Erythroblast (primary cell): Measurements from ENCODE around the gene AKAP8L.

ENCODE experiments used
- DNase-seq, 2 experiments: peaks; one replicate each; lab custom pipeline; 2025; lab: John Stamatoyannopoulos, UW
- GATA1 ChIP-seq: IDR thresholded peaks from 2 replicates; pipeline ENCODE4 v1.6.1; 2011; ENCODE audit warnings: low read depth, mild to moderate bottlenecking, control low read depth, low read length, moderate library complexity
- POLR2A ChIP-seq: IDR thresholded peaks from 2 replicates; pipeline ENCODE4 v1.6.1; 2011; ENCODE audit warnings: mild to moderate bottlenecking, low read length

AKAP8L gene

GRCh38 chr19:15453906-15454860, 35.4 kb upstream of the AKAP8L start:
- DNase-seq, result no peak
- TF ChIP-seq GATA1 (no peak), POLR2A (no peak)

GRCh38 chr19:15453091-15453578, 34.3 kb upstream of the AKAP8L start:
- no peak for DNase-seq
- TF ChIP-seq POLR2A, result no peak
- TF ChIP-seq GATA1, result no peak

- no peak for TF ChIP-seq GATA1
- peak; percentile 78 to 80 for DNase-seq
Measured at GRCh38 chr19:15452111-15453047, 33.6 kb upstream of the AKAP8L start.

DNA sequence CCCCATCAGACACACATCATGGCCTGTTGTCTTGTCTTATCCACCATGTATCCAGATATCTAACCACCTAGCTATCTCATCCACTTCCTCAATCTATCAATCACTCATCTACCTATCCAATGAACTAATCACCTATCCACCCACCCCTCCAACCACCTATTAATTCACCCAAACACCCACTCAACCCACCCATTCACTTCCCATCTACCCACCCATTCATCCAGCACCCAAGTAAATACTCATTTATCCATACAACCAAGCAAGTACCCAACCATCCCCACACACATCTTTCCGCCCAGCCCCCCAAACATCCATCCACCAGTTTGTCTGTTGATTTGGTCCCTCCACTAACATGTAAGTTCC, 31.7 kb upstream of the AKAP8L start:
- peak in 1 of 2 experiments; percentile 35 for DNase-seq
- TF ChIP-seq GATA1, result no peak

DNA sequence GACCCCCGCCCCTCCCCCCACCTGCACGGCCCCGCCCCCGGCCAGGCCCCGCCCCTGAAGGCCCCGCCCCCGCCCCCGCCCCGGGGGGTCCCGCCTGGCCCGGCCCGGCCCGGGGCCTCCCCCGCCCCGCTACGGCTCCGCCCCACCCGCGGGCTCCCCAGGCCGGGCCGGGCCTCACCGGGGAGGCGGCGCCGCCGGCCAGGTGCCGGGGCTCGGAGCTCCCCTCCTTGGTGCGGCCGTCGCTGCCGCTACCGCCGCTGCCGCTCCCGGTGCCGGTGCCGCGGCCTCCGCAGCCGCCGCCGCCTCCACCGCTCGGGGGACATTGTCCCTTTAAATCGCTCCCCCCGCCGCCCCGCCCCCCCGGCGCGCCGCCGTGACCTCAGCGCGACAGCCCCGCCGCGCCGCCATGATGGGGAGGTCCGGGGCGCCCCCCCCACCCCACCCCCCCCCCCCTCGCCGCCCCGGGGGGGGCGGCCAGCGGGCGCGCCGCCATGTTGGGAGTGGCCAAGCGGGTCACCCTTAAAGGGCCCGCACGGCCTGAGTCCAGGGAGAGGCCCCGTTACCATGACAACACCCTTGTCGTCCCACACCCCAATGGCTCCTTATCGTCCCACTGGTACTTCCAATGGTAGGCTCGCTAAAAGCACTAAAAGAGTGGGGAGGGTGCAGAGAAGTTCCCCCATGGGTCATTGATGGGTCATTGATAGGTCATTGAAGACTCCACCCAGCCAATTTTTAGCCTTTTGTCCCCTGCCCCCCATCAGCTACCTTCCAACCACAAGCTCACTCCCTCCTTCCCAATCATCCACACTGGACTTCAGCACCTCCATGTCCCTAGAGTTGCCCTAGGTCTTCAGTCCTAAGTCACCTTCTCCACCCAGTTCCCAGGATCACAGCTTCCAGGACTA, 31.1 kb upstream of the AKAP8L start, which contains the start of gene WIZ:
TSS of gene WIZ (minus strand) at position 337 of the 908 bp plus-strand sequence. CDS start 1,649 bp downstream, outside the sequence.
- DNase-seq, result peak; percentile 87 to 88
- TF ChIP-seq GATA1, result no peak
- TF ChIP-seq POLR2A, result no peak

DNA sequence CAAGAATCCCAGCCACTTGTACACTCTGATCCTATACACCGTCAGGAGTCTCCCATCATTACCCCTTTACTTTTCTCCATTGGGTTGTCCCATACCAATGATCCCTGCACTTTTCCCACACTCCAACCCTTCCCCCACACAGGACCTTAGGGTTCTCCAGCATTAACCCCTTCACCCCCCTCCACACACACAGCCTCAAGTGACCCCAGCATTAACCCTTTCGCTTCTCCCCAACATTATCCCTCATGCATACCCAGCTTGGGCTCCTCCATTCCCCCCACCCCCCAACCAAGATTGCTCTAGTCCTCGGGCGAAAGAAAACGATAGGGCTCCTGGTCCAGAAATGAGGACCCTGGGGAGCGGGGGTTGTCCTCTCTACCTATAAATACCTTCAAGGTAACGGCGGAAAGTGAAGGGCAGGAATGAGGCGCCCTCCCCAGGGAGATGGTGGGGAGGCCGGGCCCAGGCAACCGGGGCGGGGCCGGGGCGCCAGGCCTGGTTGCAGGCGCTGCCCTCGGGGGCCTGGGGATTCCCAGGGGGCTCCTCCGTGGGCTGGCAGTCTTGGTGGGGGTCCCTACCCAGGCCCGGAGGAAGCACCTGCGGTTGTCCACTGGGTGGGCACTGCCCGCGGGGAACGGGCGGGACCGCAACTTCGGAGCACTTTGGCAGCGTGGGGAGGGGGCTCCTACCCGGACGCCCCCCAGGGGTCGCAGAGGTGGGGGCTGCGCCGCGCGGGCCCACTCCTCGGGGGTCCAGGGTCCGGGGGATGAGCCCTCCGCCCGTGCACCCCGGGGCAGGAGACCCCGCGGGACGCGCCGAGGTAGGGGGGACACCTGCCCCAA, 30.2 kb upstream of the AKAP8L start:
- TF ChIP-seq GATA1 (no peak), POLR2A (no peak)
- DNase-seq, result peak in 1 of 2 experiments; percentile 25

GRCh38 chr19:15448044-15448777, 29.4 kb upstream of the AKAP8L start:
- TF ChIP-seq GATA1, result no peak
- TF ChIP-seq POLR2A, result no peak
- peak; percentile 21 to 24 for DNase-seq

- DNase-seq, result no peak
- no peak for TF ChIP-seq POLR2A
- TF ChIP-seq GATA1, result no peak
Measured at GRCh38 chr19:15447057-15447456, 28.3 kb upstream of the AKAP8L start.

DNA sequence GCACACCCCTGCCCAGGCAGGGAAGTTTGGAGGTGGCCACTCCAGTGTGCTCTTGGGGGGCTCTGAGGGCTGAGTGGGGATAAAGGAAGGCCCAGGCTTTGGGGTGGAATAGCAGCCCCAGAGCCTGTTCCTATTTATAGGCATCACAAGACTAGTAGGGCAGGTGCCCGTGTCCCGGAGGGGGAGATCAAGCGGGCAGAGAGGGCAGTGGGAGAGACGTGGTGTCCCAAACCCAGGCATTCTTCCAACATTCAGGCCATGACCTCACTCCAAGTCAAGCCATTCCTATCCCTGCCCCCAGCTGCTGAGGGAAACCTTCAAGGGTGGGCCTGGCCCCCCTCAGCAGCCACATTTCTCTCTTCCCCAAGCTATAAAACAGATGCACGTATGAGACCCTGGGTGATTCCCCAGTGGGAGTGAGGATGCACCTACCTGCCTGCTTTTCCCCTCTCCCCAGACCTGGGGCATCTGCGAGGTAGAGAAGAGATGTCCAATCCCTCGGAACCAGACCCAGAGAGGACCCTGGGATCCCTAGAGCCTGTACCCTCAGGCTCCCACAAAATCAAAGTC, 27.1 kb upstream of the AKAP8L start:
- TF ChIP-seq POLR2A, result no peak
- no peak for DNase-seq

DNA sequence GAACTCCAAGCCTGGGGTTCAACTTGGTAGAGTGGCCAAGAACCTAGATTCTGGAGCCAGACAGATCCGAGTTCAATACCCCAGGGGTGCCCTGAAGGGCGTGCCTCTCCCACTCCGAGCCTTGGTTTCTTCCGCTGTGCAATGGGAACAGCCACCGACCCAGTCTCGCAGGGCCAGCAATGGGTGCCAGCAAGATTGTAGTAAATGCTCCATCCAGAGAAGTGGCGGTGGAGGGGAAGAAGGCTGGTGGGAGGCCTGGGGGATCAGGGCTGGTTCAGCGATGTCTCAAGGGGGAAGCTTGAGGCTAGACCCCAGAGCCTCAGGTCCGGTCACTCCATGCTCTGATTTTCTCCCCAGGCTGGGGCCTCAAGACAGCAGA, 26.4 kb upstream of the AKAP8L start:
- TF ChIP-seq POLR2A (no peak), GATA1 (no peak)
- DNase-seq, result no peak

DNA sequence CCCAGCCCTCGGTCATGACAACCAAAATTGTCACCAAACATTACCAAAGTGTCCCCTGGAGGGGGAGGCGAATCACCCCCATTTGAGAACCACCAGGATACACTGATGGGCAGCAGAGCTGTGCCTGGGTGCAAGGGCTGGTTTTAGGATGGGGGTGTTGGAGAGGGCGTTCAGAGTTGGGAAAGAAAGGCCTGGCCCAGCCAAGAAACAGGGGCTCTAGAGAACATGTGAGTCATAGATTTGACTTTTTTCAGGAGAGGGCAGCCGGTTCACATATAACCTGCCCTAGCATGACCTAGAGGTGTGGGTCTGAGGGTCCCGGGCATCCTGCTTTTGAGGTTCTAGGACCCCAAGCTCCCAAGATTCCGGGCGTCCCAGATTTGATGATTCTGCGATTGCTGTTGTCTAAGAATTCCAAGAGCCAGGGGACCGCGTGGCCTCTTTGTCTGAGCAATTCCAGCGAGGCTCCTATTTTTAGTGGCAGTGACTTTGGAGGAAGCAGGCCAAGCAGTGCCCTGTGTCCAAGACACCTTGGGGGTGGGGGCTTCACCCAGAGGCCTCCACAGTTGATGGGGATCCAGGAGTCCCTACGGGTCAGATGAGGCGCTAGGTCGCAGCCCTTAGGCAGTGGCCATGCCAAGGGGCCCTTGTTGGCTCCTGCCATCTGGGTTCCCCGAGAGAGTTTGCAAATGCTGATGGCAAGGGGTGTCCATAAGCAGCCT, 25.9 kb upstream of the AKAP8L start:
- no peak for DNase-seq
- TF ChIP-seq POLR2A, result no peak
- TF ChIP-seq GATA1, result no peak

GRCh38 chr19:15443838-15444237, 25.1 kb upstream of the AKAP8L start:
- DNase-seq, result no peak
- TF ChIP-seq GATA1 (no peak), POLR2A (no peak)
